Dendritic cell treated with granulocyte-macrophage colony-stimulating factor and Interleukin-4, amounts not matched to agents 40 ng/mL and 50 ng/mL, for 4 days (primary cell): ENCODE data around the gene GDE1.

Experiments used
- H3K27ac Mint-ChIP-seq: one replicate; pipeline ENCODE4 v1.8.0; 2022; ENCODE audit warnings: mild to moderate bottlenecking, mixed read lengths
- H3K27me3 Mint-ChIP-seq: one replicate; pipeline ENCODE4 v1.8.0; 2022; ENCODE audit warnings: mild to moderate bottlenecking, mixed read lengths
- H3K36me3 Mint-ChIP-seq: one replicate; pipeline ENCODE4 v1.8.0; 2022; ENCODE audit warnings: low read depth, mixed read lengths
- H3K4me1 Mint-ChIP-seq: one replicate; pipeline ENCODE4 v1.8.0; 2022; ENCODE audit warnings: low read depth, mixed read lengths
- H3K4me3 Mint-ChIP-seq: one replicate; pipeline ENCODE4 v1.8.0; 2022; ENCODE audit warnings: mild to moderate bottlenecking, moderate library complexity, mixed read lengths
- H3K9me3 Mint-ChIP-seq: one replicate; pipeline ENCODE4 v1.8.0; 2022; ENCODE audit warnings: mixed read lengths
- intact Hi-C: fragments of 100-400 bp; cut with micrococcal nuclease; formaldehyde crosslinking; loops from one replicate; pipeline ENCODE4 v1.15.0; 2022

Gene GDE1

DNA sequence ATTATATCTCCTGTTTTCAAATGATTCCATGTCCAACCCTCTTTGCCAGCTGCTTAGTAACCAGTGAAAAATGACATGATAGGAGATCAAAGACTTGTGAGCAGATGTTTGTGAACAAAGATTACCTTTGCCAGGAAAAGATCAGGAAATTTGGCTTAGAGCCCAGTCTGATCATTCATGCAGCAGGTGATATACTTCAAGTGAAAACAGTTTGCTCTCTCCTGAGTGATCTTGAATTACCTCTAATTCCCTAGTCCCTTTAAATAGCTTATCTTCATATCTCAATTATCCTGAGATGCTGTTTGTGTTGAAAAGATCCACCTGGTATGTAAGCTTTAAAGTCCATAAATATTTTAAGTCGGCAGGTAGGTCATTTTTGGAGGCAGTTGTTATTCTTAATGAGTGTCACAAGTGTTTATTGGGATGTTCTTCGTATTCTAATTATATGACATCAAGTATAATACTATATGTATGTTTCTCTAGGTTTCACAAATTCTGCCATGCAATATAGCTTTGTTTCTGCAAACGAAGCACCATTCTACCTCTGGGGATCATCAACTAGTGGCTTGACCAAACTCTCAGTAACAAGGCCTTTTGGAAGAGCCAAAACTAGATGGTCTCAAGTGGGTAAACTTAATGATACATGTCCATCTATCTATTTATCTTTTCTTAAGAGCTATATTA, 20.4 kb upstream of the GDE1 start:
- Mint-ChIP-seq H3K36me3 (peaks cover 68% of the 10 kb centered on the region), H3K27ac (no peak overlapping the region), H3K4me1 (no peaks in the 10 kb centered on the region), H3K27me3 (no peaks in the 10 kb centered on the region), H3K9me3 (peaks cover 11% of the 10 kb centered on the region), H3K4me3 (no peak overlapping the region)
- intact Hi-C loops = no loop called here

DNA sequence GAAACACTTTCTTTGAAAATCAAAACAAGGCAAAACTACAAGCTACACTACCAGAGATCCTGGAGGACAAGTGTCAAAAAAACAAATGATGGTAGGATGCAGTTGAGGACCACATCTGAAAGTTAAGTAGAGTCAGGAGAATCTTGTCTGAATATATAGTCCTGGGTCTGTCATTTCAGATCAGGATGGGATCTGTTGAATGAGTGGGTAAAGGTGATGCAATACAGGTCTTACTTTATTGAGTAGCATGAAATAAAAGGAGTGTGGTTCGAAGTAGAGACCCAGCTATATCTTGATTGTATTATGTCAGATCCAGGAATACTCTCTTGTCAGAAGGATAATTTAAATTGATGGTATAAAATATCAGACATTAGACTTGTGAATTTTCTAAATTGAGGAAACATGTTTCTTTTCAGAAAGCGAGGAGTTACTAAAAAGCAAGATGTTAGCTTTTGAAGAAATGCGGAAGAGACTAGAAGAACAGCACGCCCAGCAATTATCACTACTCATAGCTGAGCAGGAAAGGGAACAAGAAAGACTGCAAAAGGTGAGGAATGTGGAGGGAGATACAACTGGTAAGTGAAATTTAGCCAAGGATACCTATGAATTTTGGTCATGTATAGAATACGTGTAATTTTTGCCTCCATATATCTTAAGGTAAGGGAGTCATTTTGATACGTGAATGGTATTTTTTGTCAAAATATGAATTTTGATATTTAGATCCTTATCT, 18.5 kb upstream of the GDE1 start:
- H3K9me3 Mint-ChIP-seq = peaks cover 11% of the 10 kb centered on the region
- H3K27ac Mint-ChIP-seq = no peak overlapping the region
- H3K4me1 Mint-ChIP-seq = no peaks in the 10 kb centered on the region
- intact Hi-C loops = no loop called here
- no peak overlapping the region for H3K4me3 Mint-ChIP-seq
- peaks cover 71% of the 10 kb centered on the region for H3K36me3 Mint-ChIP-seq
- H3K27me3 Mint-ChIP-seq = no peaks in the 10 kb centered on the region

DNA sequence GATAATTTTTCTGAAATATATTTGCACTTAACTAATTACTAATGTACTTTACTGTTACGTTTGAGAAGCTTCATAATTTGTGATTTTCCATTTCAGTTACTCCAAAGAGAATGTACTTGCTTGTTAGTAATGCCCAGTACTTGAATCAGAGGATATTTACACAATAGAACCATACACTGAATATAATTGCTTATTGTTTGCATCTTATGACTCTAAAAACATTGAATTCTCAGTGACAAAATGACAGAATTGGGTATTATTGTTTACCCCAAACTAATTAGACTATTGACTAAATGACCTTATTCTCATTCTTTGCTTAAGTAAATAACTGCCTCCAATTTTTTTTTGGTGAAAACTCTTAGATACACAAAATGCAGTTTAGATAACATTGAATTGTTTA, 10.7 kb upstream of the GDE1 start:
- H3K4me1 Mint-ChIP-seq = no peaks in the 10 kb centered on the region
- H3K9me3 Mint-ChIP-seq = no peaks in the 10 kb centered on the region
- H3K4me3 Mint-ChIP-seq = no peak overlapping the region
- H3K27ac Mint-ChIP-seq = no peak overlapping the region
- peaks cover 43% of the 10 kb centered on the region for H3K36me3 Mint-ChIP-seq
- intact Hi-C loops = no loop called here
- H3K27me3 Mint-ChIP-seq = no peaks in the 10 kb centered on the region

DNA sequence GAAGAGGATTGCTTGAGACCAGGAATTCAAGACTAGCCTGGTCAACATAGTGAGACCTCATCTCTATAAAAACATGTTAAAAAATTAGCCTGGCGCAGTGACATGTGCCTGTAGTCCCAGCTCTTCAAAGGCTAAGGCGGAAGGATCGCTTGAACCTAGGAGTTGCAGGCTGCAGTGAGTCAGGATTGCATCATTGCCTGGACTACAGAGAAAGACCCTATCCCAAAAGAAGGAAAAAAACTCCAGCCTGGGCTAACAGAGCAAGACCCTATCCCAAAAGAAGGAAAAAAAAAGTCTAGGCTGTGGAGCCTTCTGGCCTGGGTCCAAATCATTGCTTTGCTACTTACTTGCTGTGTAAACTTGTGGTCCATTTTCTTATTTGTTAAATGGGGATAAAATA, 6.8 kb upstream of the GDE1 start:
- no peaks in the 10 kb centered on the region for H3K9me3 Mint-ChIP-seq
- intact Hi-C loops = loop anchor here (10.0 kb wide), 1 partner anchor 464 kb away; the partner anchor contains the start of gene COQ7
- no peak overlapping the region for H3K4me3 Mint-ChIP-seq
- H3K27me3 Mint-ChIP-seq = no peaks in the 10 kb centered on the region
- peaks cover 13% of the 10 kb centered on the region for H3K4me1 Mint-ChIP-seq
- peaks cover 35% of the 10 kb centered on the region for H3K36me3 Mint-ChIP-seq
- no peak overlapping the region for H3K27ac Mint-ChIP-seq

DNA sequence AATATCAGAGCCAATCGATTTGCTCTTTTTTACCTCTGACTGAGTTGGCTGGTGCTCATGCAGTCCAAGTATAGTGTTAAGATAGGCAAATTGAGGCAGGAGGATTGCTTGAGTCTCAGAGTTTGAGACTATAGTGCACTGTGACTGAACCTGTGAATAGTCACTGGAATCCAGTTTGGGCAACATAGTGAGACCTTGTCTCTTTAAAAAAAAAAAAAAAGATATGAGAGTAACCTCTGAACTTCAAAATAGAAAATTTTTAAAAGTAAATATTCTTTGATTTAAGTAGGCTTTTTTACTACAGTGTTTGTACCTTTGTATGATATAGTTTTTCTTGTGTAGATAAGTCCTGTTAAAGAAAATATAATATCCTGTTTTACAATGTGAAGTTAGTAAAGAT, 5.3 kb upstream of the GDE1 start:
- H3K9me3 Mint-ChIP-seq = no peaks in the 10 kb centered on the region
- H3K4me3 Mint-ChIP-seq = no peak overlapping the region
- H3K36me3 Mint-ChIP-seq = peaks cover 26% of the 10 kb centered on the region
- H3K27me3 Mint-ChIP-seq = no peaks in the 10 kb centered on the region
- no peak overlapping the region for H3K27ac Mint-ChIP-seq
- peaks cover 18% of the 10 kb centered on the region for H3K4me1 Mint-ChIP-seq
- intact Hi-C loops = loop anchor here (10.0 kb wide), 1 partner anchor 462 kb away; the partner anchor contains the start of gene COQ7

DNA sequence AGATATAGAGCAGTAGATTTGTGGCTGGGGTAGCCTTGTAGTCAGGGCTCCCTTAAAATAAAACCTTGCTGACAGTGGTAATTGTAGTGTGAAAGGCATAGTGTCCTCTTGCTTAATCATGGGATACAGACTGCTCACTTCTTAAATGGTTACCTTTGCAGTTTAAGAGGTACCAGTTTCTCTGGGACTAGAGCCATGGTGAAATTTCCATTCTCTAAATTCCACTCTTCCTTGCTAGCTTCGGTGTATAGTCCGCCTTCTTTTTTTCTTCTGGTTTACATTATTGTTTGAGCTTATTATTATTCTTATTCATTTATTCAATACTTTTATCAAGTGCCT, 3.5 kb upstream of the GDE1 start:
- Mint-ChIP-seq H3K36me3 (peaks cover 28% of the 10 kb centered on the region), H3K4me1 (peaks cover 34% of the 10 kb centered on the region), H3K27me3 (no peaks in the 10 kb centered on the region), H3K27ac (peak overlapping the region; percentile 82), H3K9me3 (no peaks in the 10 kb centered on the region), H3K4me3 (no peak overlapping the region)
- intact Hi-C loops = loop anchor here (10.0 kb wide), 1 partner anchor 461 kb away; the partner anchor contains the start of gene COQ7

DNA sequence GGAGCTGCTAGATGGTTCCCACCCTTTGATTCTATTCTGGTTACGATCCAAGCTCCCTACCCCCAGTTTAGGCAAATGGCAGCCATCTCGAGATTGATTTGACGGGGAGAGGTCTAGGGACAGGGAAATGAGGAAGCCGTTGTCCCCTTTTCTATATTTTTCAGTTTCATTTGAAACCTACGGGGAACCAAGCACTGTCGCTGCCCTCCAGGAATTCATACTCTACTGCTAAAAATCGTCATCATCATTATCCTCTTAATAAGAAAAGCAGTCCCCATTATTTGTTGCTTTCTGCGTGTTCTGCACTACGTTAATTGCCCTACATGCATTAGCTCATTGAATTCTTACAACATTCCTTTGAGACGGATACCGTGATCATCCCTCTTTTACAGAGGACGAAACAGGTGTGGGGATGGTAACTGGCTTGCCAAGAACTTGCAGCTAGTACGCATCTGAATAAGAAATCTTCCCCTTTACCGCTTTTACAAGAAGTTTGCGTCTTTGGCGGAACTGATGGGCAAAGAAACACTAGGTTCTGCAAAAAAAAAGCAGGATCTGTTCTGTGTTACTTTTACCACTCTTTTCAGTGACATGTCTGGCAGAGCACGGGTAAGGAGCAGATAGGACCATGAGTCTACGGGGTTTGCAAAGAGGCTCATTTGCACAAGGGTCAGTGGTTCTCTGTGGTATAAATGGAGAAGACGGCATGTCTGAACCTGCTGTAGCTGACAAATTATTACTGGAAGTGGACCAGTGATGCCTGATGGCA, 2.9 kb upstream of the GDE1 start:
- no peaks in the 10 kb centered on the region for H3K27me3 Mint-ChIP-seq
- intact Hi-C loops = loop anchor here (10.0 kb wide), 1 partner anchor 460 kb away; the partner anchor contains the start of gene COQ7
- H3K36me3 Mint-ChIP-seq = peaks cover 28% of the 10 kb centered on the region
- H3K9me3 Mint-ChIP-seq = no peaks in the 10 kb centered on the region
- H3K4me1 Mint-ChIP-seq = peaks cover 36% of the 10 kb centered on the region
- H3K4me3 Mint-ChIP-seq = peak overlapping the region; percentile 89
- peak overlapping the region; percentile 82 for H3K27ac Mint-ChIP-seq

DNA sequence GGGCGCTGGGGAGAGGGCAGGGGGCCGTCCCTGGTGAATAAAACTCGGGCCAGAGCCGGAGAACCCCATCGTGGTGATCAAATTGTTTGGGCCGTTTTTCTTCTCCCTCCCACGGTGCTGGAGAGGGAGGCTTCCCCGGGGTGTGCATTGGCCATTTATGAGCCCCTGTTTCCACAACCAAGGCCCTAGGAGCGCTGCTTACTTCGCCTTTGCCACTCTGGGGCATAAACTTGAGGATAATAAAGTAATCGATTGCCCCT, 2.4 kb upstream of the GDE1 start:
- peak overlapping the region; percentile 82 for H3K27ac Mint-ChIP-seq

DNA sequence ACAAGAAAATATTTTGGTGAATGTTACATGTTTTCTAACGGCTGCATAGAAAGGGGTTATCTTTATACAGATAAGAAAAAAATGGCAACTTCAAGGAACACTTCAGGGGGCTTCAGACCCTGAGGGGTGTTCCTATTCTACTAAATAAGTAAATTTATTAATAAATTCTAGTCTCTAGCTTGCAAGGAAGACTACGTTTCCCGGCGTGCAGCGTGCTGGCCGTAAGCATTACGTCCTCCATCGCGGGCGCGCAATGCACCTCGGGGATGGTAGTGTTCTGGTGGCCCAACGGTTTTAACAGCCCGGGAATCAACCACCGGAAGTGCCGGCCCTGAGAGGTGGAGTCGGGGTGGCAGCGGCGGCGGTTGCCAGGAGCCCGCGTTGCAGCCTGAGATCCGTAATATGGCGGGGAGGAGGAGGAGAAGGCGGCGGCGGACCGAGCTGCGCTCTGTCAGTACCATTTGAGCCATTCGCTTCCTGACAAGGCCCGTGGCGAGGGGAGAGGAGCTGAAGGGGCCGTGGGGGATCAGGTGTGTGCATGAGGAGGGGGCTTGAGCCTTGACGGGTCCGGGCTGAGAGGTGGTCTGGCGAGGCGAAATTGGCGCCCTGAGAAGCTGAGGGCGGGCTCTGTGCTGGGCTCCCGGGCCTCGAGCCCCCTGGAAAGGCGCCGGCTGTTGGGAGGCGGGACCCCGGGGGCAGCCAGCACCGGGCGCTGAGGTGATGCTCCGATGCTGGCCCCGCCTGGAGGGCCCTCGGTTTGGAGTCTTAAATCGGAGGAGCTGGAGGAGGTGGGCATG, 1.9 kb upstream of the GDE1 start, which contains the start of gene CCP110:
TSS of gene CCP110 (plus strand) at position 384 of the 797 bp plus-strand sequence. CDS start 3,940 bp downstream, outside the sequence.
- peaks cover 27% of the 10 kb centered on the region for H3K36me3 Mint-ChIP-seq
- intact Hi-C loops = loop anchor here (1.0 to 10.0 kb wide), 2 partner anchors 32 to 459 kb away; partner anchors contain the start of genes COQ7 and VPS35L
- no peaks in the 10 kb centered on the region for H3K27me3 Mint-ChIP-seq
- H3K4me3 Mint-ChIP-seq = peak within 1 kb of the TSS; percentile 89
- no peaks in the 10 kb centered on the region for H3K9me3 Mint-ChIP-seq
- H3K4me1 Mint-ChIP-seq = peaks cover 40% of the 10 kb centered on the region
- H3K27ac Mint-ChIP-seq = peak within 1 kb of the TSS; percentile 96

More for the DNA sequence above, 2.4 kb upstream of the GDE1 start:
- intact Hi-C loops = loop anchor here (10.0 kb wide), 1 partner anchor 459 kb away; the partner anchor contains the start of gene COQ7
- Mint-ChIP-seq H3K36me3 (peaks cover 28% of the 10 kb centered on the region), H3K4me1 (peaks cover 36% of the 10 kb centered on the region), H3K9me3 (no peaks in the 10 kb centered on the region), H3K4me3 (peak overlapping the region; percentile 89), H3K27me3 (no peaks in the 10 kb centered on the region)

DNA sequence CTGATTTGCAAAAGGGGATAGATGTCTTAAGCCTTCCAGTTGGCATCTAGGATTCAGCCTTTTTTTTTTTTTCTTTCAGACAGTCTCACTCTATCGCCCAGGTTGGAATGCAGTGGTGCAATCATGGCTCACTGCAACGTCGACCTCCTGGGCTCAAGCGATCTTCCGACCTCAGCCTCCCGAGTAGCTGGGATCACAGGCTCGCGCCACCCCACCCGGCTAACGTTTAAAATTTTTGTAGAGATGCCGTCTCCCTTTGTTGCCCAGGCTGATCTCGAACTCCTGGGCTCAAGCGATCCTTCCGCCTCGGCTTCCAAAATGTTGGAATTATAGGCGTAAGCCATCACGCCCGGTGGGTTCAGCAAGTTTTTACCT, 1.3 kb upstream of the GDE1 start:
- Mint-ChIP-seq H3K36me3 (peaks cover 27% of the 10 kb centered on the region), H3K9me3 (no peaks in the 10 kb centered on the region), H3K4me1 (peaks cover 45% of the 10 kb centered on the region), H3K27ac (peak overlapping the region; percentile 82), H3K27me3 (no peaks in the 10 kb centered on the region), H3K4me3 (no peak overlapping the region)
- intact Hi-C loops = loop anchor here (1.0 to 10.0 kb wide), 2 partner anchors 32 to 458 kb away; partner anchors contain the start of genes COQ7 and VPS35L

DNA sequence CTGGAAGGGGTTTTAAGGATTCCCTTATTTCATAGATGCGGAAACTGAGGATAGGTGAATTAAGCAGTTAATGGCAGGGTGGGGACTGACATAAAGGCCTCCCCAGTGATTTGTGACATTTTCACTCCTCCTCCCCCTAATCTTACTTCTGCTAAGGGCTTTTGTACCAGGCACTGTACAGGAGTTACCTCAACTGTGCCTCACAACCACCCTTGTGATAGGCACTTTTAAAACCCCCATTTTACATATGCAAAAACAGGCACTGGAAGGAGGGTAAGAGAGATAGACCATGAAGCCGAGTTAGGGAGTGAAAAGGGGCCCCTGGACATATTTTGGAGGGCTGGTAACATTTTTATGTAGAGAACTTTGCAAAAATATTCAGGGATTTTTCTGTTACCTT, 862 bp upstream of the GDE1 start:
- no peaks in the 10 kb centered on the region for H3K27me3 Mint-ChIP-seq
- H3K36me3 Mint-ChIP-seq = peaks cover 24% of the 10 kb centered on the region
- no peaks in the 10 kb centered on the region for H3K9me3 Mint-ChIP-seq
- H3K27ac Mint-ChIP-seq = peak overlapping the region; percentile 96
- intact Hi-C loops = loop anchor here (1.0 to 10.0 kb wide), 2 partner anchors 33 to 458 kb away; partner anchors contain the start of genes COQ7 and VPS35L
- H3K4me3 Mint-ChIP-seq = no peak overlapping the region
- H3K4me1 Mint-ChIP-seq = peaks cover 45% of the 10 kb centered on the region

DNA sequence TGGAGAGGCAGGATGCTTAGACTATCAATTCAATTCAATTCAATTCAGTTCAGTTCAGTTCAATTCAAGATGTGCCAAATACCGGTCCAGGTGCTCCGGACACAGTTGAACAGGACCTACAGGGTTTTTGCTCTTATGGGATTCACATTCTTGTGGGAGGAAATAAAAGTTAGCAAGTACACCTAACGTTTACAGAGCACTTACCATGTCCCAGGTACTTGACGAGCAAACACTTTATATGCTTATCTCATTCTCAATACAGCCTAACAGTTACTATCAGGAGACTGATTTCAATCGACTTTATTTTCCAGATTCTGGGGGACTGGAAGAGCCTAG, 467 bp upstream of the GDE1 start:
- Mint-ChIP-seq H3K4me3 (no peak overlapping the region), H3K4me1 (peaks cover 49% of the 10 kb centered on the region), H3K9me3 (no peaks in the 10 kb centered on the region), H3K36me3 (peaks cover 28% of the 10 kb centered on the region), H3K27ac (peak overlapping the region; percentile 96), H3K27me3 (no peaks in the 10 kb centered on the region)
- intact Hi-C loops = loop anchor here (10.0 kb wide), 1 partner anchor 458 kb away; the partner anchor contains the start of gene COQ7

DNA sequence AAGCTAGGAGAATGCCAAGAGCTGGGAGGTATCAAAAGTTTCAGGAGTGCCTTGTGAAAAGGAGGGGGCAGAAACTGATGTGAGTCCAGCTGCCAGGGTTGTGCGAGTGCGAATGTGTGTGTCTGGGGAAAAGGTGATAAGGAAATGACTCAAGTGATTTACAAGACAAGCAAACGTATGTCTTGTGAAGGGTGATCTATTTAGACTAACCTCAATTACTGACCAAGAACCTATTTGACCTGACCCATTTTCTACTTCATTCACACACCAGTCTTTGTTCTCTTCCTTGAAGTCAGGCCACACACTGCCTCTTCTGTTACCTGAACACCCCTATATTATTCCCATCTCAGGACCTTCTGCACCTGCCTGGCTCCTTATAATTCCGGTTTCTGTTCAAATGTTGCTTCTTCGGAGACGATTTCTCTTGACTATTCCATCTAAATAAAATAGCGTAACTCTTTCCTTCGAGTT, 1.0 kb downstream of the GDE1 start:
- Mint-ChIP-seq H3K4me3 (peak overlapping the region; percentile 90), H3K27ac (peak overlapping the region; percentile 96), H3K9me3 (no peaks in the 10 kb centered on the region), H3K27me3 (no peaks in the 10 kb centered on the region), H3K36me3 (peaks cover 42% of the 10 kb centered on the region), H3K4me1 (peaks cover 58% of the 10 kb centered on the region)
- intact Hi-C loops = loop anchor here (10.0 kb wide), 1 partner anchor 456 kb away; the partner anchor contains the start of gene COQ7
